HCT116 (cell line): Measurements from ENCODE around the gene CD27.

Source experiments
- POLR2A ChIP-seq: IDR thresholded peaks from 2 replicates; pipeline ENCODE4 v1.7.0; 2011; ENCODE audit warnings: borderline replicate concordance; ENCODE audit not compliant: insufficient read depth, insufficient read length; ENCODE audit errors: extremely low read depth
- YY1 ChIP-seq: IDR thresholded peaks from 2 replicates; pipeline ENCODE4 v1.6.1; 2011; ENCODE audit warnings: low read length, low read depth, moderate library complexity, mild to moderate bottlenecking; ENCODE audit not compliant: insufficient replicate concordance; ENCODE audit errors: extremely low read depth
- TF ChIP-seq, protein P1 (sequence below), 3 experiments: fragments of 200-600 bp in 1 of 3; sonication (generic) in 1 of 3; IDR thresholded peaks in 2 of 3; conservative IDR thresholded peaks in 1 of 3; 2 replicates each; pipeline ENCODE4 v1.5.1; 2012 to 2017; ENCODE audit warnings: low read depth in 2 of 3, low read length in 2 of 3, antibody characterized with exemption in 1 of 3, borderline replicate concordance in 1 of 3, control low read depth in 1 of 3, mild to moderate bottlenecking in 1 of 3, mixed read lengths in 1 of 3, mixed run types in 1 of 3, moderate library complexity in 1 of 3; ENCODE audit not compliant: insufficient read depth in 1 of 3

DNA sequence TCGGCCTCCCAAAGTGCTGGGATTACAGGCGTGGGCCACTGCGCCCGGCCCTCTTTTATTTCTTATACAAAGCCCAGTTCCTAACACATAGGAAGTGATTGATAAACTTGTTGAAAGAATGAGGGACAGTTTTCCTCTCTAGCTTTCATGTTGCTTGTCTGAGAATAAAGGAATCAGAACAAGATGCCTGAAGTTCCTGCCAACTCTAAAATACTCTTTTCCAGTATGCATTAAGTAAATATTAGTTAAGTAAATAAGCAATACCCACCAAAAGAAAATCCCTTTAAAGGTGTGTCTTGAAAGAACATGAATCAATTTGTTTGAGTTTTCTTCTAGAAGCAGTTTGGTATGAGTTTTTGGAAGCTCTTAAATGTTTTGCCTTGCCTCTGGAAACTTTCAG is 24.4 kb upstream of the CD27 start:
- no peak for TF ChIP-seq POLR2A
- no peak for TF ChIP-seq YY1
- TF ChIP-seq, protein P1, sequence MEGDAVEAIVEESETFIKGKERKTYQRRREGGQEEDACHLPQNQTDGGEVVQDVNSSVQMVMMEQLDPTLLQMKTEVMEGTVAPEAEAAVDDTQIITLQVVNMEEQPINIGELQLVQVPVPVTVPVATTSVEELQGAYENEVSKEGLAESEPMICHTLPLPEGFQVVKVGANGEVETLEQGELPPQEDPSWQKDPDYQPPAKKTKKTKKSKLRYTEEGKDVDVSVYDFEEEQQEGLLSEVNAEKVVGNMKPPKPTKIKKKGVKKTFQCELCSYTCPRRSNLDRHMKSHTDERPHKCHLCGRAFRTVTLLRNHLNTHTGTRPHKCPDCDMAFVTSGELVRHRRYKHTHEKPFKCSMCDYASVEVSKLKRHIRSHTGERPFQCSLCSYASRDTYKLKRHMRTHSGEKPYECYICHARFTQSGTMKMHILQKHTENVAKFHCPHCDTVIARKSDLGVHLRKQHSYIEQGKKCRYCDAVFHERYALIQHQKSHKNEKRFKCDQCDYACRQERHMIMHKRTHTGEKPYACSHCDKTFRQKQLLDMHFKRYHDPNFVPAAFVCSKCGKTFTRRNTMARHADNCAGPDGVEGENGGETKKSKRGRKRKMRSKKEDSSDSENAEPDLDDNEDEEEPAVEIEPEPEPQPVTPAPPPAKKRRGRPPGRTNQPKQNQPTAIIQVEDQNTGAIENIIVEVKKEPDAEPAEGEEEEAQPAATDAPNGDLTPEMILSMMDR (IDR thresholded peaks at IDR 0.05 in 2 of 3, conservative IDR thresholded peaks at IDR 0.05 in 1 of 3; ENCODE audit: borderline replicate concordance in 1 of 3, insufficient read depth in 1 of 3, low read depth in 2 of 3, low read length in 2 of 3), result no peak
